Esophagus (tissue), 2 donors: ENCODE measurements around the gene HEATR5A. TPM values are rescaled to one million over a fixed set of nuclear protein-coding genes. Genes with fewer than 3 reads are reported as not detected.
"Not testable (repeated sequence)": the region's sequence is repeated elsewhere in the genome, so short reads cannot be mapped to it uniquely, and the experiment has no call there.

ENCODE experiments used
- H3K27ac ChIP-seq, 2 donors: one replicate each; pipeline ENCODE4 v1.5.1; 2013; ENCODE audit warnings: low read depth in 2 of 2, mild to moderate bottlenecking in 2 of 2, inconsistent platforms in 1 of 2, low read length in 1 of 2, moderate library complexity in 1 of 2
- H3K27me3 ChIP-seq, 2 donors: one replicate each; pipeline ENCODE4 v1.6.1; 2013; ENCODE audit warnings: low read length in 2 of 2, control low read depth in 1 of 2, mild to moderate bottlenecking in 1 of 2; ENCODE audit not compliant: insufficient read depth in 2 of 2, control insufficient read depth in 1 of 2
- H3K36me3 ChIP-seq, 2 donors: one replicate each; pipeline ENCODE4 v1.6.1; 2013; ENCODE audit warnings: low read length in 1 of 2; ENCODE audit not compliant: control insufficient read depth in 2 of 2, insufficient read depth in 2 of 2
- H3K4me1 ChIP-seq, 2 donors: one replicate each; pipeline ENCODE4 v1.6.1; 2013; ENCODE audit warnings: low read length in 1 of 2; ENCODE audit not compliant: control insufficient read depth in 2 of 2, insufficient read depth in 2 of 2
- H3K4me3 ChIP-seq, 2 donors: one replicate each; pipeline ENCODE4 v1.5.1; 2013; ENCODE audit warnings: low read length in 2 of 2, mild to moderate bottlenecking in 2 of 2, low read depth in 1 of 2, moderate library complexity in 1 of 2
- H3K9me3 ChIP-seq, 2 donors: one replicate each; pipeline ENCODE4 v1.6.1; 2013; ENCODE audit warnings: mild to moderate bottlenecking in 2 of 2, low read depth in 1 of 2, low read length in 1 of 2, moderate library complexity in 1 of 2; ENCODE audit not compliant: control insufficient read depth in 2 of 2, insufficient read depth in 1 of 2
- WGBS, 2 donors: extraction: QIAGEN DNeasy Blood & Tissue Kit; methylation state at CpG; one replicate each; pipeline ENCODE4 v1.1.7; 2013; 5-methylcytosine and 5-hydroxymethylcytosine counted together
- polyA plus RNA-seq, 2 donors: library from polyadenylated mRNA; stranded (reverse); fragments of 200-250 nt; gene quantifications; one replicate each; pipeline ENCODE4 v1.2.3, GENCODE V29; 2013
- donor health status: healthy with polysubstance abuse.
- donor health status: Bipolar disorder and iron deficiency.

HEATR5A gene
- polyA plus RNA-seq, 2 donors = 6.2 to 8.9 TPM

DNA sequence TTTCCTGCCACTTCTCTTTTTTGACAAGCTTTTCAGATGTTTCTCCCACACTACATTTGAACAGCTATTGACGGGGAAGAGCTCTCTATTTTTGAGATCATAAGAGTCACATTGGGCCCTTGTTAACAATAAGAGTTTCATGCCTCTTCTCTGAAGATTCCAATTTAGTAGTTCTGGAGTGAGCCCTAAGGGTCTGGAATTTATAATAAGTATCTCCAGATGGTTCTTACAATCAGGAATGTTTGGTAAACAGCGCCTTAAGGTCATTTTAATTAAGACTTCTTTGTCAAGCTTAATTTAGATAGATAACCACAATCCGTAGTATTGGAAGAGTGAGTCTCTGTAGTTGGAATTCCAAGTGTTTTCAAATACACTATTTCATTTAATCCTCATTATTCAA lies 152.1 kb downstream of the HEATR5A start:
- H3K27me3 ChIP-seq = no peaks in the 10 kb centered on the region
- no peaks in the 10 kb centered on the region for H3K36me3 ChIP-seq
- WGBS, 2 donors = 77 to 83% methylated on average over 3 of the region's 3 CpGs
- H3K4me1 ChIP-seq = peaks cover 0 to 6% of the 10 kb centered on the region in 2 donors
- H3K9me3 ChIP-seq = peaks cover 0 to 7% of the 10 kb centered on the region in 2 donors
- no peak overlapping the region for H3K27ac ChIP-seq
- no peak overlapping the region for H3K4me3 ChIP-seq

- WGBS, 2 donors = 92% methylated on average over 13 of the region's 13 CpGs
- H3K4me1 ChIP-seq = peaks cover 0 to 8% of the 10 kb centered on the region in 2 donors
- H3K27ac ChIP-seq = peak overlapping the region in 1 of 2 donors; percentile 52
- no peaks in the 10 kb centered on the region for H3K27me3 ChIP-seq
- H3K36me3 ChIP-seq = no peaks in the 10 kb centered on the region
- H3K9me3 ChIP-seq = peaks cover 0 to 7% of the 10 kb centered on the region in 2 donors
- H3K4me3 ChIP-seq = no peak overlapping the region
Measured at GRCh38 chr14:31266437-31267331, 153.7 kb downstream of the HEATR5A start.

GRCh38 chr14:31265701-31266398 lies 154.5 kb downstream of the HEATR5A start:
- Histone ChIP-seq H3K9me3 (peaks cover 0 to 7% of the 10 kb centered on the region in 2 donors), H3K4me1 (peaks cover 0 to 10% of the 10 kb centered on the region in 2 donors), H3K27ac (peak overlapping the region; percentile 83 to 89), H3K27me3 (no peaks in the 10 kb centered on the region), H3K36me3 (no peaks in the 10 kb centered on the region), H3K4me3 (no peak overlapping the region)
- 60 to 65% methylated on average over 8 of the region's 8 CpGs for WGBS, 2 donors

DNA sequence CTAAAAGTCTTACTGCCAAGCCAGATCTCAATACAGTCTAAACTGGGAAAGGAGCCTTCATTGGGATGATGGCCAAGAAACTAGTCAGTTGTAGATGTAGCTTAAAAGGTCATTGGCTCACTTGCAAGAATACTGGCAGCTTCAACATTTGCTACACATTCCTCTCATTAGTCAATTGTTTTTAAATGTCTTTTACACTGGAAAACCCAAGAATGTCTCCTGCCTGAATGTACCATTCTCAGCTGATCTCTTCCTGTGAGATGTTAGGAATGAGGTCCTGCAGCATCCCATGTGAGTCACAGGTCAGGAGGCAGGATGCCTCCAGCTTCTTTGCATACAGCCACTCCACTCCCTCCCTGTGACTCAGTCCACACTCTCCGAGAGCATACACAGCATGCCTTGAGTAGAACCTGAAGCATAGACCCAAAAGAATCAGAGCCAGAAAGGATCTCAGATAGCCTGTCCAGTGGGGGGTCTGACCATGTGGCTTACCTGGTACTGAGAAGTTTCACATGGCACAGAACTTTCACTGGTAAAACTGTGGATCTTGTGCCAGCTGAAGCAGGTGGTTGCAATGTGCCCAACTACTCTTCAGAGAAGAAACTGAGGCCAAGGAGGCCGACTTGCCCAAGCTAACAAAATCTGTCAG lies 156.7 kb downstream of the HEATR5A start:
- peak overlapping the region; percentile 79 to 95 for H3K27ac ChIP-seq
- peaks cover 0 to 10% of the 10 kb centered on the region in 2 donors for H3K4me1 ChIP-seq
- H3K36me3 ChIP-seq = no peaks in the 10 kb centered on the region
- H3K4me3 ChIP-seq = no peak overlapping the region
- no peaks in the 10 kb centered on the region for H3K9me3 ChIP-seq
- WGBS, 2 donors = 43 to 62% methylated on average over 2 of the region's 2 CpGs
- H3K27me3 ChIP-seq = no peaks in the 10 kb centered on the region

DNA sequence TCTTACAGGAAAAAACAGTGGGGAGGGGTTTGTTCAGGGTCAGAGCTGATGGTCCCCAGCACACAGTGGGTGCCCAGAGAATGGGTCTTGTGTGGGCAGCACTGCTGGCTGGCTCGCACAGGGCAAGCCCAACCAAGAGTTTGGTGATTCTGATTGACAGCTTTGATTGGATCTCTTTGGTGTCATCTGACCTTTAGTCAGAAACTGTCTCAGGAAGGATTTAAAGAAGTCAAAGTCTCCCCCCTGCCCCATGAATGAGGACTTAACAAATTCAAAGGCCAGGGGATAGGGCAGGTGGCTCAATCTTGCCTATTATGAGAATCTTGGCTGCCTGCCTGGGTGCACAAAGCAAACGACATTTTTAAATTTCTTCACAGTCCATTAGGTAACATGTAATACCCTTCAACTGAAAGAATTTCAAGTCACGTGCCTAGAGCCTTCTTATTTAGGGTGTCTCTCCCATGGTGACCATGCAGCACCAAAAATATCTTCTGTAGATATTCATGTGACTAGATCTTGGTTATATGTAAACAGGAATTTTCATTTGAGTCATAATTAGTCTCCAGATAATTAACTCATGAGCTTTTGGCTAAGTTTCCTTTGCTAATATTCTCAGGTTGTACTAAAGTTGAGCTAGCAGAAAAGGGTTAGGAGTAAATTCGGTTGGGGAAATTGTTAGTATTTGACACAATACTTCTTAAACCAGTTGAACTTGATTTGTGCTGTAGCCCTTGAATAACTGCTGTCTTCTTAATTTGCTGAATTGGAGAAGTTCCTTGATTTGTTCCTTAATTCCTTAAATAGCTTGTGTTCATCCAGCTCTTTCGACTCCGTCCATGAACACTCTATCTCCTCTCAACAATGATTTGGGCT lies 158.3 kb downstream of the HEATR5A start:
- H3K27ac ChIP-seq = peak overlapping the region; percentile 79 to 98
- peaks cover 0 to 10% of the 10 kb centered on the region in 2 donors for H3K4me1 ChIP-seq
- H3K9me3 ChIP-seq = no peaks in the 10 kb centered on the region
- H3K36me3 ChIP-seq = no peaks in the 10 kb centered on the region
- no peak overlapping the region for H3K4me3 ChIP-seq
- 35 to 41% methylated on average over 6 of the region's 6 CpGs for WGBS, 2 donors
- H3K27me3 ChIP-seq = no peaks in the 10 kb centered on the region

DNA sequence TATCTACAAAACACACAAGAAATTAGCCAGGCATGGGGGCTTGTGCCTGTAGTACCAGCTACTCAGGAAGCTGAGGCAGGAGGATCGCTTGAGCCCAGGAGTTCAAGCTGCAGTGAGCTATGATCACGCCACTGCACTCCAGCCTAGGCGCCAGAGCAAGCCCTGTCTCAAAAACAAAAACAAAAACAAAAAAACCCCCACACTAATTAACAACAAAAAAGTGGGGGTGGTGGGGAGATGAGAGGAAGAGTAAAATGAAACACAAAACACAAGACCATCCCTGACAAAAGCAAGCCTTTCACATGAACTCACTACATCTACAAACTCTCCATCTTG lies 158.9 kb downstream of the HEATR5A start:
- 96 to 97% methylated on average over 3 of the region's 3 CpGs for WGBS, 2 donors
- Histone ChIP-seq H3K36me3 (no peaks in the 10 kb centered on the region), H3K9me3 (no peaks in the 10 kb centered on the region), H3K4me3 (no peak overlapping the region), H3K27me3 (no peaks in the 10 kb centered on the region), H3K4me1 (peaks cover 0 to 10% of the 10 kb centered on the region in 2 donors), H3K27ac (peak overlapping the region; percentile 79 to 98)

GRCh38 chr14:31259040-31259435 lies 161.3 kb downstream of the HEATR5A start:
- not testable (repeated sequence) for H3K4me1 ChIP-seq, H3K4me3 ChIP-seq, H3K27me3 ChIP-seq, H3K9me3 ChIP-seq, H3K27ac ChIP-seq, H3K36me3 ChIP-seq
- WGBS, 2 donors = 93 to 96% methylated on average over 4 of the region's 4 CpGs

DNA sequence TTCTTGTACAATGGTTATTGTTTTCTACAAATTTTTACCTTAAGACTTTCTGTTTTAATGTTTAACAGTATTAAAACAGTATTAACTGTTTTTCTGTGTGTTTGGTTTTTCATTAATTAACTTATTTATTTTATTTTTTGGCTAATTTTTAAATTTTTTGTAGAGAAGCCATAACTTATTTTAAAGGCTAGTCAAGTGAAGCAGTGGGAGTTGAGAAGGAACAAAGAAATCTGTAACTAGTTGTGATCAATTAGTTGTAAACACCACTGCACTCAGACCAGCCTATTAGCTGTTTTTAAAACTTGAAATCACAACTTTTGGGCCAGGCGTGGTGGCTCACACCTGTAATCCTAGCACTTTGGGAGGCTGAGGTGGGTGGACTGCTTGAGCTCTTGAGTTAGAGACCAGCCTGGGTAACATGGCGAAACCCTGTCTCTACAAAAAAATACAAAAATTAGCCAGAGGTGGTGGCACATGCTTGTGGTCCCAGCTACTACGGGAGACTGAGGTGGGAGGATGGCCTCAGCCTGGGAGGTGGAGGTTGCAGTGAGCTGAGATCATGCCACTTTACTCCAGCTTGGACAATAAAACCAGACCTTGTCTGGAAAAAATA lies 161.8 kb downstream of the HEATR5A start:
- peaks cover 0 to 4% of the 10 kb centered on the region in 2 donors for H3K4me1 ChIP-seq
- no peaks in the 10 kb centered on the region for H3K36me3 ChIP-seq
- H3K27me3 ChIP-seq = no peaks in the 10 kb centered on the region
- 96 to 97% methylated on average over 3 of the region's 3 CpGs for WGBS, 2 donors
- no peak overlapping the region for H3K4me3 ChIP-seq
- no peak overlapping the region for H3K27ac ChIP-seq
- H3K9me3 ChIP-seq = no peaks in the 10 kb centered on the region
